GM12878 (cell line): ENCODE data around the gene EYS. TPM values are rescaled to one million over a fixed set of nuclear protein-coding genes. Genes with fewer than 3 reads are reported as not detected.

Experiments
- ATAC-seq: fragments of 200-7000 bp; cut with Tn5 transposase; 3 replicates; pipeline ENCODE4 v1.9.1; 2020; ENCODE audit warnings: mild to moderate bottlenecking, moderate library complexity
- BruUV-seq: library from RNA; stranded (reverse); fragments of 400-500 nt; replicated peaks from 2 replicates; lab custom pipeline; 2021; lab: Mats Ljungman, UMichigan
- CTCF ChIA-PET: fragments of 300-600 bp; sonication (Branson Sonifier 250); formaldehyde crosslinking; extraction: SDS; loops from one replicate; lab custom pipeline; 2021; ENCODE audit warnings: inconsistent platforms; lab: Yijun Ruan, JAX
- POLR2A ChIA-PET: fragments of 350-600 bp; formaldehyde crosslinking; extraction: SDS; loops from one replicate; lab custom pipeline; 2021; ENCODE audit warnings: inconsistent platforms; lab: Charles Lee
- RAD21 ChIA-PET: fragments of 300-600 bp; sonication (Branson Sonifier 250); formaldehyde crosslinking; loops from one replicate; lab custom pipeline; 2023; ENCODE audit warnings: antibody characterized with exemption; ENCODE audit not compliant: unreplicated experiment; lab: Charles Lee
- SMC1A ChIA-PET: fragments of 300-600 bp; sonication (Branson Sonifier 250); formaldehyde crosslinking; loops from one replicate; lab custom pipeline; 2023; ENCODE audit not compliant: unreplicated experiment, uncharacterized antibody; lab: Charles Lee
- DNase-seq: peaks from one replicate; pipeline ENCODE4 v3.0.0-alpha.2; 2011; ENCODE audit warnings: low read depth, low spot score
- FAIRE-seq: peaks from 3 replicates; lab custom pipeline; 2011; peaks lifted over from hg19 to GRCh38; lab: Jason Lieb, UNC
- H2AFZ ChIP-seq: 2 replicates; pipeline ENCODE4 v1.6.0; 2011; ENCODE audit warnings: low read depth, low read length, control low read depth; ENCODE audit not compliant: control insufficient read depth
- H3K27ac ChIP-seq: 2 replicates; pipeline ENCODE4 v1.5.1; 2011; ENCODE audit warnings: control low read depth; ENCODE audit not compliant: control insufficient read depth, insufficient read depth
- H3K27me3 ChIP-seq, 2 experiments: replicated peaks in 1 of 2; 2 replicates each; pipeline versions ENCODE4 v1.6.0 to v1.6.1; 2011; ENCODE audit warnings: low read length in 1 of 2; ENCODE audit not compliant: control insufficient read depth in 2 of 2, insufficient read depth in 2 of 2
- H3K36me3 ChIP-seq, 2 experiments: 2 replicates each; pipeline ENCODE4 v1.5.1; 2011; ENCODE audit warnings: low read length in 1 of 2; ENCODE audit not compliant: control insufficient read depth in 2 of 2, insufficient read depth in 2 of 2
- H3K4me1 ChIP-seq: 2 replicates; pipeline ENCODE4 v1.6.1; 2011; ENCODE audit warnings: mild to moderate bottlenecking, low read length, moderate library complexity, mixed read lengths; ENCODE audit not compliant: control insufficient read depth, insufficient read depth
- H3K4me2 ChIP-seq: 2 replicates; pipeline ENCODE4 v1.6.0; 2011; ENCODE audit warnings: control low read depth; ENCODE audit not compliant: control insufficient read depth, insufficient read depth
- H3K4me3 ChIP-seq: fragments of 200-600 bp; sonication (generic); 2 replicates; pipeline ENCODE4 v1.5.1; 2016
- H3K79me2 ChIP-seq: 2 replicates; pipeline ENCODE4 v1.6.0; 2011; ENCODE audit warnings: low read length; ENCODE audit not compliant: control insufficient read depth, insufficient read depth
- H3K9ac ChIP-seq: 2 replicates; pipeline ENCODE4 v1.8.0; 2011; ENCODE audit warnings: low read length, control low read depth, mixed read lengths; ENCODE audit not compliant: control insufficient read depth, insufficient read depth
- H3K9me3 ChIP-seq: replicated peaks from 3 replicates; pipeline ENCODE4 v1.5.1; 2011; ENCODE audit warnings: mild to moderate bottlenecking, low read length; ENCODE audit not compliant: control insufficient read depth, insufficient read depth
- H4K20me1 ChIP-seq: 2 replicates; pipeline ENCODE4 v1.6.0; 2011; ENCODE audit not compliant: control insufficient read depth, insufficient read depth
- JUND ChIP-seq: IDR thresholded peaks from 2 replicates; pipeline ENCODE4 v1.6.1; 2012; ENCODE audit warnings: low read depth, mild to moderate bottlenecking, low read length, improper control_type of control experiment, moderate library complexity
- MYB ChIP-seq: fragments of 150-350 bp; IDR thresholded peaks from 2 replicates; pipeline ENCODE4 v1.6.1; 2014; ENCODE audit warnings: mild to moderate bottlenecking, low read depth, low read length, borderline replicate concordance
- NFYB ChIP-seq: IDR thresholded peaks from 2 replicates; pipeline ENCODE4 v1.6.1; 2011; ENCODE audit warnings: low read depth, mild to moderate bottlenecking, low read length, improper control_type of control experiment, moderate library complexity; ENCODE audit not compliant: insufficient read depth
- PKNOX1 ChIP-seq: fragments of 450-650 bp; IDR thresholded peaks from 2 replicates; pipeline ENCODE4 v1.6.1; 2016; ENCODE audit warnings: mild to moderate bottlenecking
- RAD21 ChIP-seq: IDR thresholded peaks from 2 replicates; pipeline ENCODE4 v1.6.1; 2011; ENCODE audit warnings: mild to moderate bottlenecking, low read depth, low read length, moderate library complexity; ENCODE audit not compliant: insufficient read depth
- RFX5 ChIP-seq: IDR thresholded peaks from 2 replicates; pipeline ENCODE4 v1.6.1; 2011; ENCODE audit warnings: low read depth, low read length, improper control_type of control experiment
- ZBTB11 ChIP-seq: fragments of 450-650 bp; formaldehyde crosslinking; IDR thresholded peaks from 2 replicates; pipeline ENCODE4 v1.5.0; 2022; ENCODE audit warnings: mild to moderate bottlenecking, missing genetic modification characterization
- ZNF384 ChIP-seq: IDR thresholded peaks from 2 replicates; pipeline ENCODE4 v1.6.1; 2012; ENCODE audit warnings: low read depth, mild to moderate bottlenecking, low read length, improper control_type of control experiment, borderline replicate concordance
- WGBS: methylation state at CpG from one replicate; pipeline ENCODE4 v1.1.6; 2016; ENCODE audit warnings: low lambda C conversion rate; ENCODE audit not compliant: insufficient replicate concordance, insufficient coverage; ENCODE audit errors: missing lambda C conversion rate; 5-methylcytosine and 5-hydroxymethylcytosine counted together
- in situ Hi-C: fragments of 300-500 bp; cut with MboI; formaldehyde crosslinking; loops from 9 replicates; pipeline ENCODE4 v1.14.3; 2018; ENCODE audit warnings: mixed read lengths
- intact Hi-C: fragments of 100-400 bp; cut with micrococcal nuclease; formaldehyde crosslinking; loops from one replicate; pipeline ENCODE4 v1.14.2; 2022; ENCODE audit not compliant: unreplicated experiment
- polyA plus RNA-seq, 11 experiments: library from polyadenylated mRNA; depleted of rRNA in 4 of 11; unstranded in 6 of 11; stranded (reverse) in 5 of 11; fragments of >200 nt; fragmentation: Nextera tagmentation in 4 of 11; fragmentation: Illumina TruSeq in 1 of 11; extraction: Ambion mirVana in 4 of 11; extraction: Trizol in 1 of 11; gene quantifications; 1 replicate in 1 of 11; 2 replicates in 10 of 11; pipeline versions ENCODE4 v1.2.1 to v1.2.3, GENCODE V29; 2011 to 2016; ENCODE audit warnings: inconsistent platforms in 2 of 11, missing spikeins in 2 of 11, low read depth in 1 of 11
- total RNA-seq, 4 experiments: library from RNA; depleted of rRNA in 3 of 4; stranded (reverse); fragments of >200 nt in 3 of 4; fragmentation: Illumina TruSeq in 1 of 4; extraction: Trizol in 1 of 4; gene quantifications; 2 replicates each; pipeline versions ENCODE4 v1.2.1 to v1.2.3, GENCODE V29; 2013 to 2021

The EYS gene
- total and polyA plus RNA-seq, 10 of the 15 experiments (the other 5 are each of a cell fraction or from before 2014, with no cell fraction given), result under 0.01 to 0.14 (median 0.02) TPM; not detected in 1

- Histone ChIP-seq H2AFZ (no peak overlapping the region), H3K4me2 (no peak overlapping the region), H3K9me3 (no peaks in the 10 kb centered on the region)
- no peak for DNase-seq
- SMC1A ChIA-PET, result interaction anchor here (1.0 to 1.6 kb wide), 2 partner anchors 9 to 322 kb away, joined by 3 to 7 read pairs; no protein-coding TSS in a partner anchor
- TF ChIP-seq RFX5 (no peak), MYB (no peak)
- TF ChIP-seq, all 136 proteins: peak for 0
- Histone ChIP-seq H4K20me1 (no peaks in the 10 kb centered on the region), H3K9ac (no peak overlapping the region), H3K27ac (no peak overlapping the region), H3K36me3 (no peaks in the 10 kb centered on the region), H3K27me3 (no peaks in the 10 kb centered on the region), H3K4me3 (no peak overlapping the region), H3K4me1 (no peaks in the 10 kb centered on the region), H3K79me2 (no peaks in the 10 kb centered on the region)
- CTCF ChIA-PET, result interaction anchor here (1.8 kb wide), 1 partner anchor 322 kb away, joined by 6 read pairs; no protein-coding TSS in a partner anchor
- BruUV-seq, result no TSS peak
- ATAC-seq, result no peak
- FAIRE-seq, result no peak
- RAD21 ChIA-PET, result interaction anchor here (1.0 to 1.2 kb wide), 3 partner anchors 54 to 410 kb away, joined by 3 to 4 read pairs (median 3); no protein-coding TSS in a partner anchor
- 72% methylated on average over 1 of the region's 1 CpG for WGBS
- POLR2A ChIA-PET, result interaction anchor here (0.5 kb wide), 1 partner anchor 288 kb away, joined by 3 read pairs; no protein-coding TSS in a partner anchor
- intact Hi-C loops (no loop called here), in situ Hi-C loops (loop anchor here (5.0 kb wide), 2 partner anchors 322 to 412 kb away; no protein-coding TSS in a partner anchor)
Measured at GRCh38 chr6:64334636-64335035, 1372.4 kb downstream of the EYS start.

GRCh38 chr6:64330694-64331307 is 1376.2 kb downstream of the EYS start:
- Histone ChIP-seq H3K4me2 (no peak overlapping the region), H3K4me1 (no peaks in the 10 kb centered on the region), H3K9ac (no peak overlapping the region), H3K4me3 (no peak overlapping the region), H3K27me3 (no peaks in the 10 kb centered on the region), H3K9me3 (no peaks in the 10 kb centered on the region; the same call in 2 of the 3 replicates), H4K20me1 (no peaks in the 10 kb centered on the region), H3K79me2 (no peaks in the 10 kb centered on the region), H3K27ac (no peak overlapping the region), H3K36me3 (no peaks in the 10 kb centered on the region), H2AFZ (no peak overlapping the region)
- BruUV-seq, result no TSS peak
- DNase-seq, result peak; percentile 11
- ChIA-PET CTCF (interaction anchor here (0.7 to 6.8 kb wide), 53 partner anchors 10 to 978 kb away, joined by 3 to 102 read pairs (median 4); no protein-coding TSS in a partner anchor), POLR2A (no interaction called here), SMC1A (interaction anchor here (0.7 to 6.2 kb wide), 40 partner anchors 9 to 1810 kb away, joined by 3 to 67 read pairs (median 4); no protein-coding TSS in a partner anchor), RAD21 (interaction anchor here (0.6 to 5.8 kb wide), 25 partner anchors 20 to 1021 kb away, joined by 3 to 89 read pairs (median 5); no protein-coding TSS in a partner anchor)
- intact Hi-C loops (loop anchor here (1.0 kb wide), 3 partner anchors 50 to 408 kb away; no protein-coding TSS in a partner anchor), in situ Hi-C loops (loop anchor here (5.0 kb wide), 2 partner anchors 318 to 408 kb away; no protein-coding TSS in a partner anchor)
- WGBS, result 29% methylated on average over 5 of the region's 5 CpGs
- FAIRE-seq, result peak; percentile 94
- ATAC-seq, result peak; percentile 88
- no peak for TF ChIP-seq ZBTB11 (CRISPR knock-in tag)
- TF ChIP-seq NFYB, result no peak
- TF ChIP-seq MYB, result no peak
- peak; percentile 82 for TF ChIP-seq RAD21
- no peak for TF ChIP-seq ZNF384
- no peak for TF ChIP-seq JUND
- no peak for TF ChIP-seq PKNOX1
